Right forelimb (tissue), 1 donor: Measurements from ENCODE around the gene PPP1R7.
A peak's percentile ranks its signal among the peaks of the same experiment; 100 is the strongest.
"Not testable (repeated sequence)": the region's sequence is repeated elsewhere in the genome, so short reads cannot be mapped to it uniquely, and the experiment has no call there.

Experiments
- DNase-seq: peaks from one replicate; pipeline ENCODE4 v3.0.0-alpha.2; 2018

Gene PPP1R7

GRCh38 chr2:241177526-241178334 is 27.5 kb downstream of the PPP1R7 start:
- peak; percentile 62 for DNase-seq

GRCh38 chr2:241178961-241179360 is 28.7 kb downstream of the PPP1R7 start:
- no peak for DNase-seq

GRCh38 chr2:241179899-241180298 is 29.6 kb downstream of the PPP1R7 start:
- DNase-seq: no peak

- DNase-seq: no peak
Measured at GRCh38 chr2:241180495-241180894, 30.2 kb downstream of the PPP1R7 start.

- DNase-seq: no peak
Measured at GRCh38 chr2:241182126-241182525, 31.9 kb downstream of the PPP1R7 start.

- DNase-seq: no peak
Measured at GRCh38 chr2:241182531-241183133, 32.4 kb downstream of the PPP1R7 start.

- no peak for DNase-seq
Measured at GRCh38 chr2:241183221-241183620, 33.0 kb downstream of the PPP1R7 start.

- DNase-seq: no peak
Measured at GRCh38 chr2:241184901-241185300, 34.6 kb downstream of the PPP1R7 start.

GRCh38 chr2:241185961-241186360 is 35.7 kb downstream of the PPP1R7 start:
- no peak for DNase-seq

- no peak for DNase-seq
Measured at GRCh38 chr2:241187101-241187917, 37.0 kb downstream of the PPP1R7 start.

GRCh38 chr2:241187918-241188234 is 37.6 kb downstream of the PPP1R7 start:
- no peak for DNase-seq

- DNase-seq: no peak
Measured at GRCh38 chr2:241188361-241189092, 38.3 kb downstream of the PPP1R7 start, which contains the start of gene ANO7. ANO7 (plus strand) TSS chr2:241188677; CDS start chr2:241190064, 1,387 bp downstream.

- no peak for DNase-seq
Measured at GRCh38 chr2:241189093-241189855, 39.0 kb downstream of the PPP1R7 start.

GRCh38 chr2:241189856-241190201 is 39.6 kb downstream of the PPP1R7 start:
- no peak for DNase-seq

- DNase-seq: no peak
Measured at GRCh38 chr2:241190291-241190981, 40.2 kb downstream of the PPP1R7 start.

GRCh38 chr2:241191081-241191480 is 40.8 kb downstream of the PPP1R7 start:
- no peak for DNase-seq

- DNase-seq: no peak
Measured at GRCh38 chr2:241193271-241193670, 43.0 kb downstream of the PPP1R7 start.

GRCh38 chr2:241194811-241195210 is 44.5 kb downstream of the PPP1R7 start:
- no peak for DNase-seq

- no peak for DNase-seq
Measured at GRCh38 chr2:241195506-241196130, 45.4 kb downstream of the PPP1R7 start.

- not testable (repeated sequence) for DNase-seq
Measured at GRCh38 chr2:241197246-241197645, 47.0 kb downstream of the PPP1R7 start.

GRCh38 chr2:241197947-241198346 is 47.7 kb downstream of the PPP1R7 start:
- DNase-seq: no peak
